Activated CD8-positive, alpha-beta memory T cell treated with anti-CD3 and anti-CD28 coated beads for 1 hour (primary cell): ENCODE results near the gene CCDC124.
"Not testable (repeated sequence)": the region's sequence is repeated elsewhere in the genome, so short reads cannot be mapped to it uniquely, and the experiment has no call there.

Source experiments
- DNase-seq, 2 donors: peaks; one replicate each; pipeline ENCODE4 v3.0.0-alpha.2; 2020; ENCODE audit warnings: low read depth in 1 of 2; ENCODE audit errors: extremely low read depth in 1 of 2

CCDC124 gene

GRCh38 chr19:17977488-17977887 lies 44.7 kb downstream of the CCDC124 start:
- no peak for DNase-seq

- no peak for DNase-seq
Observed at GRCh38 chr19:17981611-17982010, 48.8 kb downstream of the CCDC124 start.

DNA sequence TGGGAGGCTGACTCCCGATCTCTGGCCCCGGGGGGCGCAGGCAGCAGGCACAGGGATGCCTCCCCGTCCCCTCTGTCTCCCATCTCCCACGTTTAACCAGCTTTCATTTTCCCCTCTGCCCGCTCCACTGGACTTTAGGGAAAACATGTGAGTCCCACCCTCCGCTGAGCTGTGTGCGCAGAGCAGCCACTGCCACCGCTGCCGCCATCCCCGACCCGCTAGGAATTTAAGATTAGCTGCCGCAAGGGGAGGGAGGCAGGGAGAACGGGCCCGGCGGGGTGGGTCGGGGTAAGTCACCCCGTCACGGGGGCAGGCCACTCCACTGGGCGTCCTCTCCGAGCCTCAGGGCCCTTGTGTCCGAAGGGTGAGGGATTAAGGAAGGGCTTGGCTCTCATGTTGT lies 49.6 kb downstream of the CCDC124 start:
- DNase-seq = no peak

- no peak for DNase-seq
Observed at GRCh38 chr19:17985037-17985818, 52.4 kb downstream of the CCDC124 start.

DNA sequence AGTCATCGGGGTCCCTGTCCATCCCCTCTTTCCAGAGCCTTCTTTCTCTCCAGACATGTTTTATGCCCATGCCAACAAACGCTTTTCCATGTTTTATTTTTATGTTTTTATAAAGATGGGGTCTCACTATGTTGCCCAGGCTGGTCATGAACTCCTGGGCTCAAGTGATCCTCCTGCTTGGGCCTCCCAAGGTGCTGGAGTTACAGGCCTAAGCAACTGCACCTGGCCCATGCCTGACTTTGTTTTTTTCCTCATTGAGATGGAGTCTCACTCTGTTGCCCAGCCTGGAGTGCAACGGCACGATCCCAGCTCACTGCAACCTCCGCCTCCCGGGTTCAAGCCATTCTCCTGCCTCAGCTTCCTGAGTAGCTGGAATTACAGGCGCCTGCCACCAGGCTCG lies 53.8 kb downstream of the CCDC124 start:
- not testable (repeated sequence) for DNase-seq

GRCh38 chr19:17988161-17988560 lies 55.3 kb downstream of the CCDC124 start:
- no peak for DNase-seq

DNA sequence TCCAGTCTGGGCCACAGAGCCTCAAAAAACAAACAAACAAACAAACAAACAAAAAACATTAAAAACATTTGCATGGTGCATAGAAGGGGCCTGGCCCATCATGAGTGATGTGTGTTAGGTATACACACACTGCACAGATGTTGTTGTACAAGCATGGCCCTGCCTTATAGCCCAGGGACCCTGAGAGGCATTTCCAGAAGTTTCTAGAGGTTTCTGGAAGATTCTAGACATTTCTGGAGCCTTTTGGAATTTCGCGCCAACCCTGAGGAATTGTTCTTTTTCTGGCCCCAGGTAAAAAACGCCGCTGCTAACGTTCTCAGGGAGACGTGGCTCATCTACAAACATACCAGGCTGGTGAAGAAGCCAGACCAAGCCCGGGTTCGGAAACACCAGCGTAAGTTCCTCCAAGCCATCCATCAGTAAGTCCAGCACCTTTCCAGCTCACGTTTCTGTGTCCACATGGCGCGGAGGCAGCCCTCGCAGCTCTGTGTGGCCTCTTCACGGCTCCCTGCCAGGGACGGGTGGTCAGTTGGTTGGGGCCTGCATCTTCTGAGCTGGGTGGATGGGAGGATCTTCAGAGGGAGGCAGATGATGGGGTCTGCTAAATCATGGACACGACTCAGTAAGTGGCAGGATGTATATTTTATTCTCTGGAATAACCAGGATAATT lies 56.7 kb downstream of the CCDC124 start:
- DNase-seq = no peak

DNA sequence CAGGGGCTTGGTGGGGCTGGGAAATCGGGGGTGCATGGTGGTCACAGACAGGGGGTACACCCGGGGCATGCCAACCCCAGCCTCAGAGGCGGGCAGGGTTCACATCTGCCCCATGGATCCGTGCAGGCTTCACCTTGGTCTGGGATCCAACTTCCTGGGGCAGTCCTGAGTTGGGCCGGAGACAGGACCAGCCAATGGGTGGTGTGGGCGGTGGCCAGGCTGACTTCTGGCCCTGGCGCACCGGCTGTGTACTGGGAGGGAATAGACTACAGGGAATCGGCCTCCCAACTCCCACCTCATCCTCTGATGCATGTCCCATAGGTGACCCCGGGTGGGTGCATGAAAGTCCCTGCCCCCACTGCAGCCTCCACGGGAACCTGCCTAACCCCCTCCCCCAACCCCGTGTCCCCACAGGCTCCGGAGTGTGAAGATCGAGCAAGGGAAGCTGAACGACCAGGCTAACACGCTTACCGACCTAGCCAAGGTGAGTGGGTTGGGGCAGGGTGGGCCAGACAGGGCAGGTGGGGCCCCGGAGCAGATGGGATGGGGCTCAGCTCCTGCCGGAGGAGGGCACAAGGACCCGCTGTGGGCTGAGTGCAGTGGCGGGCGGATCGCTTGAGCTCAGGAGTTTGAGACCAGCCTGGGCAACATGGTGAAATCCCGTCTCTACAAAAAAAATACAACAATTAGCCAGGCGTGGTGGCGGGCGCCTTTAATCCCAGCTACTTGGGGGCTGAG lies 60.4 kb downstream of the CCDC124 start:
- DNase-seq = no peak
